Brain microvascular endothelial cell (primary cell): Measurements from ENCODE around the gene CALN1.
A peak's percentile ranks its signal among the peaks of the same experiment; 100 is the strongest.

Experiments
- DNase-seq: peaks from one replicate; pipeline ENCODE4 v3.0.0-alpha.2; 2020
- H3K27ac ChIP-seq: fragments of 250-450 bp; sonication (Bioruptor Pico); 2 replicates; pipeline ENCODE4 v1.5.1; 2020; ENCODE audit warnings: mild to moderate bottlenecking, moderate library complexity
- H3K27me3 ChIP-seq: fragments of 250-450 bp; sonication (Bioruptor Pico); replicated peaks from 2 replicates; pipeline ENCODE4 v1.5.1; 2020; ENCODE audit warnings: mild to moderate bottlenecking
- H3K36me3 ChIP-seq: fragments of 250-450 bp; sonication (Bioruptor Pico); replicated peaks from 2 replicates; pipeline ENCODE4 v1.5.1; 2020; ENCODE audit warnings: mild to moderate bottlenecking
- H3K4me3 ChIP-seq: 2 replicates; pipeline ENCODE4 v1.5.1; 2011; ENCODE audit warnings: low read depth, mild to moderate bottlenecking, control low read depth, low read length, moderate library complexity
- in situ Hi-C: cut with HindIII; loops from 2 replicates; pipeline ENCODE4 v1.10.0; 2017; ENCODE audit warnings: low sequenced_read_pairs, low pct_ligation_motif_present
- TF ChIP-seq, protein P1 (sequence below): IDR thresholded peaks from 2 replicates; pipeline ENCODE4 v1.5.1; 2011; ENCODE audit warnings: low read depth, mild to moderate bottlenecking, moderate library complexity, low read length, control low read depth, inconsistent platforms; ENCODE audit errors: missing control alignments

CALN1 gene

DNA sequence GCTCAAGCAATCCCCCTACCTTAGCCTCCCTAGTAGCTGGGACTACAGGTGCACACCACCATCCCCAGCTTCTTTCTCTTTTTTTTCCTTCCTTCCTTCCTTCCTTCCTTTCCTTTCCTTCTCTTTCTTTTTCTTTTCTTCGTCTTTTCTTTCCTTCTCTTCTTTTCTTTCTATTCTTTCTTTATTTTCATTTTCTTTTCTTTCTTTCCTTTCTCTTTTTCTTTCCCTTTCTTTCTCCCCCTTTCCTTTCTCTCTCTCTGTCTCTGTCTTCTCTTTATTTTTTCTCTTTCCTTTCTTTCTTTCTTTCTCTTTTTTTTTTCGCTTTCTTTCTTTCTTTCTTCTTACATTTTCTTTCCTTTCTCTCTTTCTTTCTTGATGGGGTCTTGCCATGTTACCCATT is 658.9 kb downstream of the CALN1 start:
- H3K4me3 ChIP-seq, result no peak overlapping the region
- in situ Hi-C loops, result no loop called here
- no peak for DNase-seq
- TF ChIP-seq, protein P1, sequence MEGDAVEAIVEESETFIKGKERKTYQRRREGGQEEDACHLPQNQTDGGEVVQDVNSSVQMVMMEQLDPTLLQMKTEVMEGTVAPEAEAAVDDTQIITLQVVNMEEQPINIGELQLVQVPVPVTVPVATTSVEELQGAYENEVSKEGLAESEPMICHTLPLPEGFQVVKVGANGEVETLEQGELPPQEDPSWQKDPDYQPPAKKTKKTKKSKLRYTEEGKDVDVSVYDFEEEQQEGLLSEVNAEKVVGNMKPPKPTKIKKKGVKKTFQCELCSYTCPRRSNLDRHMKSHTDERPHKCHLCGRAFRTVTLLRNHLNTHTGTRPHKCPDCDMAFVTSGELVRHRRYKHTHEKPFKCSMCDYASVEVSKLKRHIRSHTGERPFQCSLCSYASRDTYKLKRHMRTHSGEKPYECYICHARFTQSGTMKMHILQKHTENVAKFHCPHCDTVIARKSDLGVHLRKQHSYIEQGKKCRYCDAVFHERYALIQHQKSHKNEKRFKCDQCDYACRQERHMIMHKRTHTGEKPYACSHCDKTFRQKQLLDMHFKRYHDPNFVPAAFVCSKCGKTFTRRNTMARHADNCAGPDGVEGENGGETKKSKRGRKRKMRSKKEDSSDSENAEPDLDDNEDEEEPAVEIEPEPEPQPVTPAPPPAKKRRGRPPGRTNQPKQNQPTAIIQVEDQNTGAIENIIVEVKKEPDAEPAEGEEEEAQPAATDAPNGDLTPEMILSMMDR, result no peak
- H3K27me3 ChIP-seq, result no peaks in the 10 kb centered on the region
- H3K36me3 ChIP-seq, result no peaks in the 10 kb centered on the region
- no peak overlapping the region for H3K27ac ChIP-seq

DNA sequence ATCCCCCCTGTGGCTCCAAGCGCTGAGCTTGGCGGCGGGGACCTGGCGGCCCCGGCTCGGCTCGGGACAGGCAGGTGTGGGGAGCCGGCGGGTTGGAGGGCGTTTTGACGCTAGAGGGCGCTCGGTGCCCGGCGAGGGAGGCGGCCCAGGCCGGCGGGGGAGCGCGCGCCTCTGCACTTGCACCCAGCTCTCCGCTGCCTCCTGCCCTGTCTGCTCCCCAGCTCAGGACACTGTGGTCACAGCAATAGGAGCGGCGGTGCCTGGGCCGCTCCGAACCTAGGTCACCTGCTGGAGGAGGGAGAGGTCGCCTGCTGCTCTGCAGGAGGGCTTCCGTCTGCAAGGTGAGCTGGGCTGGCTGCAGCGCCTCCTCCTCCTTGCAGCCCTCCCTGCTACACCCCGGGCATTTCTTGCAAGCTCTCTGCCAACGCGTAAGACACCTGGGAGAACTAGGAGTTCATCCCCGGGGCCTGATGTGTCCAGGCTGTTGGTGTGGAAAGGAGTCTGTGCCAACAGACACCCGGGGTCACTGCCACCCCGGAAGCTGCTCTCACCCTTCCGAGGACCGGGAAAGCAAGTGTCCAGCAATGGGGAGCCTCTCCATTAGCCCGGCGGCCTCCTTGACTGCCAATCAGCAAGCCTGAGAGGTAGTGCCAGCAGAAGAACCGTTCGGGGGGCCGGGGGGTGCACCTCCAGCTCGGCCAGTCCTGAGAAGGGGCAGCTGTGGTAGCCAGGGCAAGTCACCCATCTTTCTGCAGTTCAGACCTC is 659.8 kb downstream of the CALN1 start:
- in situ Hi-C loops, result no loop called here

DNA sequence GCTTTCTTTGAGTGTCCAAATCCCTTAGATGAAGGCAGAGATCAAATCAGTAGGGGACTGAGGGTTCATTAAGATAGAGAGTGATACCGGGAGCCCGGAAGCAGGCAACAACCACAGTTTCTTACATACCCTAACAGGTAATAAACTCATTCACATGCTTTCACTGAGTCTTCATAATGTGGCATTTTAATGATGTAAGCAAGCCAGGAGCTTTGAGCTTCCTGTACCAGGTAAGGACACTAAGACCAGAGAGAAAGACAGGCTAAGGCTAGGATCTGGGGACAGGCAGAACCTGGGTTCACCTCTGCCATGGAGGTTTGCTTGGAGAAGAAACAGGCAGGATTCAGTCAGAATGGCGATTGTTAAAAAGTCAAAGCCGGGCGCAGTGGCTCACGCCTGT is 661.8 kb downstream of the CALN1 start:
- in situ Hi-C loops, result no loop called here
- TF ChIP-seq, protein P1, result no peak
- Histone ChIP-seq H3K36me3 (no peaks in the 10 kb centered on the region), H3K27ac (no peak overlapping the region), H3K4me3 (no peak overlapping the region), H3K27me3 (no peaks in the 10 kb centered on the region)
- DNase-seq, result no peak

More for the DNA sequence above, 659.8 kb downstream of the CALN1 start:
- peak; percentile 12 for DNase-seq
- Histone ChIP-seq H3K27ac (no peak overlapping the region), H3K27me3 (no peaks in the 10 kb centered on the region), H3K36me3 (no peaks in the 10 kb centered on the region), H3K4me3 (no peak overlapping the region)
- TF ChIP-seq, protein P1, result peak; percentile 54

DNA sequence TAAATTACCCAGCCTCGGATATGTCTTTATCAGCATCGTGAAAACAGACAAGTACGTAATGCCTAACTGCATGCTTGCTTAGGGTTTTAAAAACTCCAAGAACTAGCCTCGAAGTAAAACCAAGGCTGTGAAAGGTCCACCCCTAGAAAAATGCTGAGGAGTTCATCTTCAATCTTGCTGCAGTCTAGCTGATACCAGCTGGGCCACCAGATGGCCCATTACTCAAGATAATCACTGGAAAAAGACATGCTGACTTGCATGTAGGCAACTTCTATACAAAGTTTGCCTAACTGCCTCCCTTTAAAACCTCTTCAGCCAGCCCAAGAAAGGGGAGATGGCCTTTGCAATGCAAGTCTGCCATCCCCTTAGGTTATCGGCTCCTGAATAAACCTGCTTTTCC is 666.1 kb downstream of the CALN1 start:
- TF ChIP-seq, protein P1, result no peak
- Histone ChIP-seq H3K27me3 (no peaks in the 10 kb centered on the region), H3K27ac (no peak overlapping the region), H3K4me3 (no peak overlapping the region), H3K36me3 (no peaks in the 10 kb centered on the region)
- in situ Hi-C loops, result no loop called here
- no peak for DNase-seq

DNA sequence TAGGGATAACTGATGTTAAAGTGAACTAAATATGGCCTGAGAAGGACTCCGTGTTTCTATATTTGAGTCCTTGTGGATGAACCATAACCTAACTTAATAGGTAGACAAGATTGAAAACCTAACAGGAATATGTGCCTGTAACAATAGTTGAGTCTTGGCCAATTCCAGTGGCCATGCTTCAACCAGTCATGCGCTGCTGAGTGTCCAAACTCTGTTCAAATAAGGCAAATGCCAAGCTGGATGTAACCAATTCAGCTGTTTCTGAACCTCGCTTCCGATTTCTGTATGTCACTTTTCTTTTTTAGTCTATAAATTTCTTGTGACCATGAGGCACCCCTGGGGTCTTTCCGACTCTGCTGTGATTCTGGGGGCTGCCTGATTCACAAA is 672.0 kb downstream of the CALN1 start:
- Histone ChIP-seq H3K27ac (no peak overlapping the region), H3K4me3 (no peak overlapping the region), H3K36me3 (no peaks in the 10 kb centered on the region), H3K27me3 (no peaks in the 10 kb centered on the region)
- in situ Hi-C loops, result no loop called here
- no peak for DNase-seq
- TF ChIP-seq, protein P1, result no peak
